ENCODE measurements around the gene CRX.

- TF ChIP-seq EZH2 (IDR thresholded peaks at IDR 0.05; ENCODE audit: insufficient read depth, poor library complexity, severe bottlenecking) (no peak), EZH2phosphoT487 (IDR thresholded peaks at IDR 0.05; ENCODE audit: insufficient read depth, low read depth) (no peak)
Measured at GRCh38 chr19:47813304-47813994, 8.3 kb upstream of the CRX start.

All from GM23248 (cell line).